Esophagus muscularis mucosa (tissue), 4 donors: ENCODE measurements around the gene EP400. TPM values are rescaled to one million over a fixed set of nuclear protein-coding genes. Genes with fewer than 3 reads are reported as not detected.

Source experiments
- DNase-seq: peaks from one replicate; pipeline ENCODE4 v3.0.0-alpha.2; 2017; ENCODE audit errors: extremely low spot score
- H3K27ac ChIP-seq, 4 donors: fragments of 200-600 bp; sonication (generic); replicated peaks in 1 of 4; 1 replicate in 3 of 4; 2 replicates in 1 of 4; pipeline ENCODE4 v1.5.1; 2016 to 2019; ENCODE audit warnings: mild to moderate bottlenecking in 1 of 4
- H3K27me3 ChIP-seq, 4 donors: fragments of 200-600 bp; sonication (generic); one replicate each; pipeline versions ENCODE4 v1.5.1 to v1.6.0; 2016 to 2019
- H3K36me3 ChIP-seq, 4 donors: fragments of 200-600 bp; sonication (generic); one replicate each; pipeline ENCODE4 v1.5.1; 2016 to 2019
- H3K4me1 ChIP-seq, 4 donors: fragments of 200-600 bp; sonication (generic); one replicate each; pipeline ENCODE4 v1.5.1; 2016 to 2019
- H3K4me3 ChIP-seq, 4 donors: fragments of 200-600 bp; sonication (generic); 1 replicate in 2 of 4; 2 replicates in 2 of 4; pipeline ENCODE4 v1.5.1; 2016 to 2019; ENCODE audit warnings: mild to moderate bottlenecking in 4 of 4, moderate library complexity in 1 of 4
- H3K9me3 ChIP-seq, 4 donors: fragments of 200-600 bp; sonication (generic); 1 replicate in 3 of 4; 2 replicates in 1 of 4; pipeline ENCODE4 v1.5.1; 2016 to 2019
- EP300 ChIP-seq: sonication (generic); formaldehyde crosslinking; IDR thresholded peaks from one replicate; pipeline ENCODE4 v1.6.1; 2017; ENCODE audit warnings: antibody characterized with exemption
- POLR2A ChIP-seq: fragments of 450-650 bp; IDR thresholded peaks from one replicate; pipeline ENCODE4 v1.6.1; 2017; ENCODE audit warnings: antibody characterized with exemption, moderate library complexity, mild to moderate bottlenecking, low read depth
- POLR2AphosphoS5 ChIP-seq, 2 donors: sonication (generic); formaldehyde crosslinking; IDR thresholded peaks; one replicate each; pipeline ENCODE4 v1.6.1; 2017; ENCODE audit warnings: antibody characterized with exemption in 2 of 2
- WGBS: methylation state at CpG from one replicate; pipeline ENCODE4 v1.1.5; 2018; 5-methylcytosine and 5-hydroxymethylcytosine counted together
- intact Hi-C: fragments of 100-400 bp; cut with DNase I; formaldehyde crosslinking; loops from one replicate; pipeline ENCODE4 v1.15.1; 2023
- total RNA-seq, 4 donors: library from RNA; depleted of rRNA; stranded (reverse); fragments of >200 nt; gene quantifications; one replicate each; pipeline versions ENCODE4 v1.1.0 to v1.2.1, GENCODE V29; 2016
- TF ChIP-seq, protein P1 (sequence below), 3 experiments: fragments of 200-600 bp in 2 of 3; fragments of 450-650 bp in 1 of 3; sonication (generic) in 2 of 3; IDR thresholded peaks; one replicate each; pipeline ENCODE4 v1.5.1; 2017 to 2019; ENCODE audit warnings: antibody characterized with exemption in 3 of 3, mild to moderate bottlenecking in 2 of 3, moderate library complexity in 1 of 3

EP400 gene
- total RNA-seq, 4 donors from 2014 or later, result 16.9 to 31.1 (median 22.4) TPM

DNA sequence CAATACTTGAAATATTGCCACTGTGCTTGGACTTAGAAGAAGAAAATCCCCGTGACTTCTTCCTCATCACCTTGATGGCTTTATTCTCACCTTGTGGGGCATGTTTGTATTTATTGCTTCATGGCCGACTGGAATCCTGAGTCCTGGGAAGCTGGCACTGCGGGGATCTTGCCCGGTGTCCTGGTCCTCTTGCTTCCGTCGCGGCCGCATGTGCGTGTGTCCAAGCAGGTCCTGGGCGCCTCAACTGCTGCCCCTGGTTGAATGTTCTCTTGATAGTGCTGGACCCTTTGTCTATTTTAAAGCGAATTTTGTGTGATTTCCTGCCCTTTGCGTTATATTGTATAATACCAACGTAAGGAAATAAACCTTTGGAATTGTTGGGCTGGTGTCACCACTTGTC lies 27.0 kb upstream of the EP400 start:
- intact Hi-C loops, result no loop called here
- Histone ChIP-seq H3K27me3 (no peaks in the 10 kb centered on the region), H3K4me3 (no peak overlapping the region), H3K9me3 (no peaks in the 10 kb centered on the region), H3K36me3 (peaks cover 28 to 52% (median 46%) of the 10 kb centered on the region in 4 donors), H3K4me1 (peaks cover 0 to 15% (median 9%) of the 10 kb centered on the region in 4 donors), H3K27ac (no peak overlapping the region)
- TF ChIP-seq EP300, result no peak
- TF ChIP-seq POLR2AphosphoS5 (IDR thresholded peaks at IDR 0.05), result no peak
- TF ChIP-seq POLR2A, result no peak
- TF ChIP-seq, protein P1, sequence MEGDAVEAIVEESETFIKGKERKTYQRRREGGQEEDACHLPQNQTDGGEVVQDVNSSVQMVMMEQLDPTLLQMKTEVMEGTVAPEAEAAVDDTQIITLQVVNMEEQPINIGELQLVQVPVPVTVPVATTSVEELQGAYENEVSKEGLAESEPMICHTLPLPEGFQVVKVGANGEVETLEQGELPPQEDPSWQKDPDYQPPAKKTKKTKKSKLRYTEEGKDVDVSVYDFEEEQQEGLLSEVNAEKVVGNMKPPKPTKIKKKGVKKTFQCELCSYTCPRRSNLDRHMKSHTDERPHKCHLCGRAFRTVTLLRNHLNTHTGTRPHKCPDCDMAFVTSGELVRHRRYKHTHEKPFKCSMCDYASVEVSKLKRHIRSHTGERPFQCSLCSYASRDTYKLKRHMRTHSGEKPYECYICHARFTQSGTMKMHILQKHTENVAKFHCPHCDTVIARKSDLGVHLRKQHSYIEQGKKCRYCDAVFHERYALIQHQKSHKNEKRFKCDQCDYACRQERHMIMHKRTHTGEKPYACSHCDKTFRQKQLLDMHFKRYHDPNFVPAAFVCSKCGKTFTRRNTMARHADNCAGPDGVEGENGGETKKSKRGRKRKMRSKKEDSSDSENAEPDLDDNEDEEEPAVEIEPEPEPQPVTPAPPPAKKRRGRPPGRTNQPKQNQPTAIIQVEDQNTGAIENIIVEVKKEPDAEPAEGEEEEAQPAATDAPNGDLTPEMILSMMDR (IDR thresholded peaks at IDR 0.05), result no peak
- WGBS, result 92% methylated on average over 13 of the region's 13 CpGs
- DNase-seq, result no peak

DNA sequence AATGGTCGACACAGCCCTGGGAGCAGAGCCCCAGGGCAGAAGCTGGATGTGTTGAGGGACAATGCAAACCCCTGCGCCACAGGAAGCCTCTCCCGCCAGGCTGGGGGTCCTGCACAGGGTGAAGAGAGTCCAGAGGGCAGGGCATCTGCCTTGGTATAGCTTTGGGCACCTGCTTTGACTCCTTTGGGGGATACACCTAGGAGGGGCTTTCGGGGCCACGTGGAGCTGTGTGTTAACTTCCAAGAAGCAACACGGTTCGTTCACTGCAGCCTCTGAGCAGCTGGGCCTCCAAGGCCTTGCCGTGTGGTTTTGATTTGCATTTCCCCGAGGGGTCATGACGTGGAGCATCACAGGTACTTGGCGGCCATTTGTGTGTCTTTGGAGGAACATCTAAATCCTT lies 26.5 kb upstream of the EP400 start:
- peaks cover 28 to 47% (median 41%) of the 10 kb centered on the region in 4 donors for H3K36me3 ChIP-seq
- H3K4me1 ChIP-seq, result peaks cover 0 to 20% (median 14%) of the 10 kb centered on the region in 4 donors
- H3K4me3 ChIP-seq, result no peak overlapping the region
- WGBS, result 87% methylated on average over 9 of the region's 11 CpGs
- no peaks in the 10 kb centered on the region for H3K27me3 ChIP-seq
- H3K27ac ChIP-seq, result no peak overlapping the region
- no peak for TF ChIP-seq POLR2A
- no peak for TF ChIP-seq POLR2AphosphoS5 (IDR thresholded peaks at IDR 0.05)
- TF ChIP-seq, protein P1 (IDR thresholded peaks at IDR 0.05), result no peak
- no peak for TF ChIP-seq EP300
- no peak for DNase-seq
- H3K9me3 ChIP-seq, result no peaks in the 10 kb centered on the region
- intact Hi-C loops, result no loop called here

DNA sequence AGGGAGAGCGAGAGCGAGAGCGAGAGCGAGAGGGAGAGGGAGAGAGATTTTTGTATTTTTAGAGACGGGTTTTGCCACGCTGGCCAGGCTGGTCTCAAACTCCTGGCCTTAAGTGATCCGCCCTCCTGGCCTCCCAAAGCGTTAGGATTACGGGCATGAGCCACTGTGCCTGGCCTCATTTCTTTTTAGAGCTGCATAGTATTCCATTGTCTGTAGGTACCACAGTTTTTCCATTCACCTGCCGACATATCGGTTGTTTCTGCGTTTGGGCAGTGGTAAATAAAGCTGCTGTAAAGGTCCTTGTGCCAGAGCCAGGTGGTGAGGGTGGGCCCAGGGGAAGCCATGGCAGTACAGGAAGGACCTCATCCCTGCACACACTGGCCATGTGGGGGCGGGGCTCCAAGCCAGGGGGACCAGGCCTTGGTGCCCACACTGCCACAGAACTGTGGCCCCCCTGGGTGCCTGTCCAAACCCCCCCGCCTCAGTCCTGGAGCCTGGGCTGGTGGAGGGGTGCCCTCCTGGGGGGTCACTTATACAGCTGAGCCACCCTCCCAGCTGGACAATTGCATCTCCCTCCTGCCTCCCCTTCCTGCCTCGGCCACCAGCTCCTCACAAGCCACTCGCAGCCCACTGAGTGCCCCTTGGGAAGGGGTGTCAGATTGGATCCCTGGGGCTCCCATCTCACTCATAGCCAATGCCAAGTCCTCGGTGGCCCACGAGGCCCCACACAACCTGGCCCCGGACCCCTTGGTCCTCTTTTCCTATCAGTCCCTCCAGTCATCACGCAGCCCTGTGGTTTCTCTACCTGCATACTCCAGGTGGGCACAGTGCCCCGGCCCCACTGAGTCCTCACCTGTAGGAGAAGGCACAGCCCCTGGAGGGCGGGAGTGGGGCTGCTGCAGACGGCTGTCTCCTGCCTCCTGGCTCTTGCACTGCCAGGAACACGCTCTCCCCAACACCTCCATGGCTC lies 22.3 kb upstream of the EP400 start:
- peaks cover 7 to 18% (median 15%) of the 10 kb centered on the region in 4 donors for H3K36me3 ChIP-seq
- H3K4me3 ChIP-seq, result no peak overlapping the region
- 94% methylated on average over 22 of the region's 24 CpGs for WGBS
- TF ChIP-seq POLR2A, result no peak
- TF ChIP-seq, protein P1 (IDR thresholded peaks at IDR 0.05), result no peak
- no peak for TF ChIP-seq EP300
- TF ChIP-seq POLR2AphosphoS5 (IDR thresholded peaks at IDR 0.05), result no peak
- H3K9me3 ChIP-seq, result no peaks in the 10 kb centered on the region
- no peaks in the 10 kb centered on the region for H3K27me3 ChIP-seq
- H3K27ac ChIP-seq, result peak overlapping the region in 3 of 4 donors; percentile 90 to 93 (median 92)
- intact Hi-C loops, result loop anchor here (2.0 kb wide), 2 partner anchors 21 to 29 kb away; partner anchors contain the start of gene EP400
- DNase-seq, result no peak
- peaks cover 16 to 43% (median 39%) of the 10 kb centered on the region in 4 donors for H3K4me1 ChIP-seq

DNA sequence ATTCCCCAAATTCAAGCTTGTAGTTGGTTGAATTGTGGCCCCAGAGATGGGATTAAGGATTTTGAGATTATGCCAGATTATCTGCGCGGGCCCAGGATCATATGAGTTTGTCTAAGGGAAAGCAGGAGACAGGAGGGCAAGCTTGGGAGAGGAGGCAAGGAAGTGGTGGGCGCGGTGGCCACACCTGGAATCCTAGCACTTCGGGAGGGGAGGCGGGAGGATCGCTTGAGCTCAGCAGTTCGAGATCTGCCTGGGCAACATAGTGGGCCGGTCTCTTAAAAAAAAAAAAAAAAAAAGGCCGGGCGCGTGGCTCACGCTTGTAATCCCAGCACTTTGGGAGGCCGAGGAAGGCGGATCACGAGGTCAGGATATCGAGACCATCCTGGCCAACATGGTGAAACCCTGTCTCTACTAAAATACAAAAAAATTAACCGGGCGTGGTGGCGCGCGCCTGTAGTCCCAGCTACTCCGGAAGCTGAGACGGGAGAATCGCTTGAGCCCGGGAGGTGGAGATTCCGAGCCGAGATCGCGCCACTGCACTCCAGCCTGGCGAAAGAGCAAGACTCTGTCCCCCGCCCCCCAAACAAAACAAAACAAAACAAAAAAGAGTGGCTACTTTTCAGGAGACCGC lies 21.5 kb upstream of the EP400 start:
- WGBS, result 34% methylated on average over 33 of the region's 33 CpGs
- TF ChIP-seq POLR2A (no peak), POLR2AphosphoS5 (IDR thresholded peaks at IDR 0.05) (no peak)
- TF ChIP-seq, protein P1 (IDR thresholded peaks at IDR 0.05), result no peak
- Histone ChIP-seq H3K4me3 (peak overlapping the region; percentile 75 to 95 (median 82)), H3K27me3 (no peaks in the 10 kb centered on the region), H3K36me3 (peaks cover 14 to 23% (median 18%) of the 10 kb centered on the region in 4 donors), H3K27ac (peak overlapping the region; percentile 90 to 96 (median 92)), H3K9me3 (no peaks in the 10 kb centered on the region), H3K4me1 (peaks cover 16 to 43% (median 39%) of the 10 kb centered on the region in 4 donors)
- DNase-seq, result no peak
- intact Hi-C loops, result loop anchor here (2.0 kb wide), 2 partner anchors 21 to 29 kb away; partner anchors contain the start of gene EP400
